BLaER1 treated with 17β-estradiol and CSF1 and Interleukin-3, amounts not matched to agents 10 nM and 100 nM (cell line): Measurements from ENCODE around the gene NFX1.
A peak's percentile ranks its signal among the peaks of the same experiment; 100 is the strongest.
"Not testable (repeated sequence)": the region's sequence is repeated elsewhere in the genome, so short reads cannot be mapped to it uniquely, and the experiment has no call there.

ENCODE experiments used
- H3K27ac ChIP-seq, 11 experiments: shearing (Covaris generic); formaldehyde crosslinking; 2 replicates each; pipeline ENCODE4 v1.8.1; 2022
- H3K27me3 ChIP-seq, 11 experiments: shearing (Covaris generic); formaldehyde crosslinking; 2 replicates each; pipeline ENCODE4 v1.8.1; 2022
- H3K36me3 ChIP-seq, 11 experiments: shearing (Covaris generic); formaldehyde crosslinking; 2 replicates each; pipeline ENCODE4 v1.8.1; 2022
- H3K4me1 ChIP-seq, 10 experiments: shearing (Covaris generic); formaldehyde crosslinking; 2 replicates each; pipeline ENCODE4 v1.8.1; 2022
- H3K4me2 ChIP-seq, 11 experiments: shearing (Covaris generic); formaldehyde crosslinking; 2 replicates each; pipeline ENCODE4 v1.8.1; 2022
- H3K4me3 ChIP-seq, 10 experiments: shearing (Covaris generic); formaldehyde crosslinking; 2 replicates each; pipeline ENCODE4 v1.8.1; 2022
- H3K9ac ChIP-seq, 11 experiments: shearing (Covaris generic); formaldehyde crosslinking; 2 replicates each; pipeline ENCODE4 v1.8.1; 2022
- H3K9me3 ChIP-seq, 11 experiments: shearing (Covaris generic); formaldehyde crosslinking; replicated peaks in 1 of 11; 2 replicates each; pipeline ENCODE4 v1.8.1; 2022
- H4K20me1 ChIP-seq, 11 experiments: shearing (Covaris generic); formaldehyde crosslinking; 2 replicates each; pipeline ENCODE4 v1.8.1; 2022
- Cebpa-rat ChIP-seq, 11 experiments: shearing (Covaris generic); IDR thresholded peaks; 2 replicates each; pipeline ENCODE4 v1.8.1; 2022

Gene NFX1

GRCh38 chr9:33388110-33388994, 98.0 kb downstream of the NFX1 start:
- Histone ChIP-seq H3K4me2 (no peak overlapping the region), H3K27ac (no peak overlapping the region), H3K9ac (no peak overlapping the region), H3K27me3 (no peaks in the 10 kb centered on the region), H3K36me3 (no peaks in the 10 kb centered on the region), H4K20me1 (no peaks in the 10 kb centered on the region), H3K4me1 (peaks cover 0 to 16% (median 11%) of the 10 kb centered on the region in 10 experiments; a peak in 12 of 20 replicates), H3K4me3 (no peak overlapping the region), H3K9me3 (no peaks in the 10 kb centered on the region)
- TF ChIP-seq Cebpa-rat (IDR thresholded peaks at IDR 0.05), result no peak

GRCh38 chr9:33391111-33391771, 100.9 kb downstream of the NFX1 start:
- H3K4me2 ChIP-seq, H3K9ac ChIP-seq, H3K27me3 ChIP-seq, H3K27ac ChIP-seq, H3K9me3 ChIP-seq, H3K4me1 ChIP-seq, H3K4me3 ChIP-seq, H3K36me3 ChIP-seq, H4K20me1 ChIP-seq: not testable (repeated sequence)

GRCh38 chr9:33392591-33393021, 102.3 kb downstream of the NFX1 start:
- not testable (repeated sequence) for H3K36me3 ChIP-seq, H3K4me1 ChIP-seq, H3K27me3 ChIP-seq, H3K9ac ChIP-seq, H4K20me1 ChIP-seq, H3K4me2 ChIP-seq, H3K27ac ChIP-seq, H3K9me3 ChIP-seq, H3K4me3 ChIP-seq

- no peak for TF ChIP-seq Cebpa-rat (IDR thresholded peaks at IDR 0.05)
- no peak overlapping the region for H3K27ac ChIP-seq
- no peak overlapping the region for H3K9ac ChIP-seq
- H4K20me1 ChIP-seq, result no peaks in the 10 kb centered on the region
- no peaks in the 10 kb centered on the region for H3K27me3 ChIP-seq
- H3K9me3 ChIP-seq, result no peaks in the 10 kb centered on the region
- no peaks in the 10 kb centered on the region for H3K4me1 ChIP-seq
- H3K4me2 ChIP-seq, result no peak overlapping the region
- no peaks in the 10 kb centered on the region for H3K36me3 ChIP-seq
- H3K4me3 ChIP-seq, result no peak overlapping the region
These were observed 103.3 kb downstream of the NFX1 start for GRCh38 chr9:33393581-33393980.

GRCh38 chr9:33393986-33394385, 103.7 kb downstream of the NFX1 start:
- not testable (repeated sequence) for H3K27ac ChIP-seq, H3K4me3 ChIP-seq, H3K9ac ChIP-seq, H3K36me3 ChIP-seq, H3K9me3 ChIP-seq, H3K4me2 ChIP-seq, H4K20me1 ChIP-seq, H3K27me3 ChIP-seq, H3K4me1 ChIP-seq

- H3K36me3 ChIP-seq, H3K27ac ChIP-seq, H4K20me1 ChIP-seq, H3K9me3 ChIP-seq, H3K4me1 ChIP-seq, H3K4me3 ChIP-seq, H3K9ac ChIP-seq, H3K4me2 ChIP-seq, H3K27me3 ChIP-seq: not testable (repeated sequence)
These were observed 105.0 kb downstream of the NFX1 start for GRCh38 chr9:33395159-33395879.

- H3K4me3 ChIP-seq, H3K4me2 ChIP-seq, H3K27ac ChIP-seq, H4K20me1 ChIP-seq, H3K4me1 ChIP-seq, H3K9me3 ChIP-seq, H3K27me3 ChIP-seq, H3K9ac ChIP-seq, H3K36me3 ChIP-seq: not testable (repeated sequence)
These were observed 107.5 kb downstream of the NFX1 start for GRCh38 chr9:33397801-33398200.

GRCh38 chr9:33399047-33399446, 108.7 kb downstream of the NFX1 start:
- not testable (repeated sequence) for H3K27ac ChIP-seq, H3K9me3 ChIP-seq, H3K27me3 ChIP-seq, H3K4me1 ChIP-seq, H3K4me3 ChIP-seq, H4K20me1 ChIP-seq, H3K36me3 ChIP-seq, H3K9ac ChIP-seq, H3K4me2 ChIP-seq

- H3K4me3 ChIP-seq, H3K9me3 ChIP-seq, H3K9ac ChIP-seq, H3K4me2 ChIP-seq, H3K27me3 ChIP-seq, H4K20me1 ChIP-seq, H3K4me1 ChIP-seq, H3K36me3 ChIP-seq, H3K27ac ChIP-seq: not testable (repeated sequence)
These were observed 111.5 kb downstream of the NFX1 start for GRCh38 chr9:33401809-33402208.

GRCh38 chr9:33402371-33402770, 112.1 kb downstream of the NFX1 start, which contains the start of gene AQP7:
Gene AQP7, minus strand, starts transcription at chr9:33402568. Its CDS starts 1,306 bp downstream, at chr9:33401262.
- peak within 1 kb of the TSS in 6 of 11 experiments; percentile 9 to 35 (median 29); a peak in 5 of 22 replicates for H3K27ac ChIP-seq

More at GRCh38 chr9:33402371-33402770, 112.1 kb downstream of the NFX1 start, which contains the start of gene AQP7:
- Histone ChIP-seq H3K9ac (peak within 1 kb of the TSS in 8 of 11 experiments; percentile 30 to 57 (median 44); a peak in 8 of 22 replicates), H3K4me2 (peak within 1 kb of the TSS in 8 of 11 experiments; percentile 17 to 60 (median 41); a peak in 12 of 22 replicates)
- H3K4me1 ChIP-seq, H3K4me3 ChIP-seq, H3K9me3 ChIP-seq, H3K36me3 ChIP-seq, H4K20me1 ChIP-seq, H3K27me3 ChIP-seq: not testable (repeated sequence)
